ENCODE measurements around the gene TMEM240.
A peak's percentile ranks its signal among the peaks of the same experiment; 100 is the strongest.
"Not testable (repeated sequence)": the region's sequence is repeated elsewhere in the genome, so short reads cannot be mapped to it uniquely, and the experiment has no call there.

Gene TMEM240

GRCh38 chr1:1514376-1514775 is 26.0 kb downstream of the TMEM240 start:
- not testable (repeated sequence) for H3K27ac Mint-ChIP-seq; ATAC-seq (replicated peaks); DNase-seq; H3K27me3 Mint-ChIP-seq; H3K9me3 Mint-ChIP-seq
- peak overlapping the region in 1 of 2 donors; percentile 79 for H3K4me3 Mint-ChIP-seq
- peaks cover 18 to 25% of the 10 kb centered on the region in 2 donors for H3K36me3 Mint-ChIP-seq
- peaks cover 12 to 16% of the 10 kb centered on the region in 2 donors for H3K4me1 Mint-ChIP-seq

GRCh38 chr1:1513675-1514074 is 26.7 kb downstream of the TMEM240 start:
- not testable (repeated sequence) for H3K9me3 Mint-ChIP-seq; DNase-seq; ATAC-seq (replicated peaks); H3K27me3 Mint-ChIP-seq
- Mint-ChIP-seq H3K27ac (peak overlapping the region; percentile 42), H3K4me1 (peaks cover 12 to 16% of the 10 kb centered on the region in 2 donors), H3K36me3 (peaks cover 17 to 24% of the 10 kb centered on the region in 2 donors), H3K4me3 (peak overlapping the region; percentile 79 to 82)

DNA sequence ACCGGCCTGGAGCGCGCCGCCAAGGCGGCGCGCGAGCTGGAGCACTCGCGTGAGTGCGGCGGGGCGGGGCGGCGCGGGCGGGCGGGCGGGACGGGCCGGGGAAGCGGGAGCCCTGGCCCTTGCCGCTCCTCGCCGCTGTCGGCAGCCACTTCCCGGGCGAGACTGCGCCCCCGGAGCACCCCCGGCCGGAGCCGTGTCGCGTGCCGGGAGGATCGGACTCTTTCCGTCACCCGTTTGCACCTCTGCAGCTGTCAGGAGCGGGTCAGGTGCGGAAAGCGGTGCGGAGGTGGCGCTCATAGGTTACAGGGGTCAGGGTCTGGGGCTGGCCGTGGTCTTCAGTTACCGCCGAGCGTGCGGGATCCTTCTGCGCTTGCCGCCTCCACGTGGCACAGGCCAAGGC is 28.0 kb downstream of the TMEM240 start:
- peak overlapping the region; percentile 77 to 78 for H3K4me3 Mint-ChIP-seq
- not testable (repeated sequence) for H3K9me3 Mint-ChIP-seq, H3K27me3 Mint-ChIP-seq, DNase-seq
- peaks cover 9 to 14% of the 10 kb centered on the region in 2 donors for H3K36me3 Mint-ChIP-seq
- H3K4me1 Mint-ChIP-seq, result peaks cover 10 to 16% of the 10 kb centered on the region in 2 donors
- ATAC-seq (replicated peaks), result peak; percentile 31 to 37
- peak overlapping the region; percentile 80 for H3K27ac Mint-ChIP-seq

GRCh38 chr1:1511533-1512285 is 28.7 kb downstream of the TMEM240 start, which contains the start of gene ATAD3A:
Gene ATAD3A (plus strand): TSS chr1:1512162. CDS start chr1:1512269, 107 bp downstream.
- Mint-ChIP-seq H3K9me3 (no peaks in the 10 kb centered on the region), H3K27me3 (no peaks in the 10 kb centered on the region), H3K4me3 (peak within 1 kb of the TSS; percentile 93 to 95), H3K36me3 (peaks cover 9 to 14% of the 10 kb centered on the region in 2 donors), H3K4me1 (peaks cover 10 to 16% of the 10 kb centered on the region in 2 donors), H3K27ac (peak within 1 kb of the TSS; percentile 94)
- peak; percentile 95 for DNase-seq
- peak; percentile 93 to 95 for ATAC-seq (replicated peaks)

- peak overlapping the region; percentile 87 to 95 for H3K4me3 Mint-ChIP-seq
- H3K9me3 Mint-ChIP-seq, result no peaks in the 10 kb centered on the region
- no peaks in the 10 kb centered on the region for H3K27me3 Mint-ChIP-seq
- DNase-seq (no peak), ATAC-seq (replicated peaks) (peak in 1 of 2 donors; percentile 21)
- peaks cover 10 to 16% of the 10 kb centered on the region in 2 donors for H3K4me1 Mint-ChIP-seq
- H3K36me3 Mint-ChIP-seq, result peaks cover 9 to 14% of the 10 kb centered on the region in 2 donors
- peak overlapping the region; percentile 94 for H3K27ac Mint-ChIP-seq
Observed at GRCh38 chr1:1510912-1511532, 29.4 kb downstream of the TMEM240 start.

- not testable (repeated sequence) for DNase-seq; ATAC-seq (replicated peaks); H3K27ac Mint-ChIP-seq; H3K9me3 Mint-ChIP-seq; H3K36me3 Mint-ChIP-seq; H3K27me3 Mint-ChIP-seq; H3K4me3 Mint-ChIP-seq
- peaks cover 18 to 32% of the 10 kb centered on the region in 2 donors for H3K4me1 Mint-ChIP-seq
Observed at GRCh38 chr1:1509465-1509850, 31.0 kb downstream of the TMEM240 start.

DNA sequence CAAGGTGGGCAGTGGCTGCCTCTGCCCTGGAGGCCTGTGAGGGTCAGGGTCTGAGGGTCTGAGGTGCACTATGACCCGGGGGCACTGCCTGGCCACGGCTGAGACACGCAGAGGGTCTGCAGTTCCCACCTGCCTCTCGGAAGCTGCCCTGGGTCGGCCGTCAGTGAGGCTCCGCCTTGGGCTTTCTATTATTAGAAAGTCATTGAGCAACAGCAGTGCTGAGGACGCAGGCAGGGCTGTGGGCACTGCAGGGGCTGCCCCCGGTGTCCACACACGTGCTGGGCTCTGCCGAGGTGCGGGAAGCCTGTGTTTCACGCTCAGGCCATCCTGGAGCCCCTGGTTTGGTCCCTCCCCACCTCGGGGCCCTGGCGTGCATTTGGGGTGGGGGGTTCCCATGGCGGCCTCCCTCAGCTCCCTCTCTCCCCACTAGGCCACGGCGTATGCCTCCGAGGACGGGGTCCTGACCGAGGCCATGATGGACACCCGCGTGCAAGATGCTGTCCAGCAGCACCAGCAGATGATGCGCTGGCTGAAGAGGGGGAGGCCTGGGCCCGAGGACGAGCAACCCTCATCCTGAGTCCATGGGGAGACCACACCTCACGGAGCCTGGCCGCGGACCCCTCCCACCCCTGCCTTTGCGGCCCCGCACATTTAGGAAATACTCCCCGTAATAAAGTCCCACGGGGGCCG is 31.5 kb downstream of the TMEM240 start:
- peaks cover 18 to 31% of the 10 kb centered on the region in 2 donors for H3K4me1 Mint-ChIP-seq
- not testable (repeated sequence) for DNase-seq; ATAC-seq (replicated peaks); H3K9me3 Mint-ChIP-seq; H3K27ac Mint-ChIP-seq; H3K4me3 Mint-ChIP-seq; H3K27me3 Mint-ChIP-seq; H3K36me3 Mint-ChIP-seq

DNA sequence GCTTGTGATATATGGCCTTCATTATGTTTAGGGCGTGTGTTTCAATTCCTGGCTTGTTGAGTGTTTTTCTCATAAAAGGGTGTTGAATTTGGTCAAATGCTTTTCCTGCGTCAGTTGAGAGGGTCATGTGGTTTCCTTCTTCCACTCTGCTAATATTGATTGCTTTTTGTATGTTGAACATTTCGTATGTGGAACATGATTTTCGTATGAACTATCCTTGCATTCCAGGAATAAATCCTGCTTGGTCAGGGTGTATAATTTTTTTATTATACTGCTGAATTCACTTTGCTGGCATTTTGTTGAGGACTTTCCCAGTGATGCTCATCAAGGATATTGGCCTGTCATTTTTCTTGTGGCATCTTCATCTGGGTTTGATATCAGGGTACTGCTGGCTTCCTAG is 33.1 kb downstream of the TMEM240 start:
- Mint-ChIP-seq H3K27ac (peak overlapping the region; percentile 67), H3K4me1 (peaks cover 15 to 24% of the 10 kb centered on the region in 2 donors), H3K27me3 (no peaks in the 10 kb centered on the region), H3K4me3 (no peak overlapping the region), H3K36me3 (peaks cover 2 to 3% of the 10 kb centered on the region in 2 donors), H3K9me3 (no peaks in the 10 kb centered on the region)
- no peak for ATAC-seq (replicated peaks)
- no peak for DNase-seq

DNA sequence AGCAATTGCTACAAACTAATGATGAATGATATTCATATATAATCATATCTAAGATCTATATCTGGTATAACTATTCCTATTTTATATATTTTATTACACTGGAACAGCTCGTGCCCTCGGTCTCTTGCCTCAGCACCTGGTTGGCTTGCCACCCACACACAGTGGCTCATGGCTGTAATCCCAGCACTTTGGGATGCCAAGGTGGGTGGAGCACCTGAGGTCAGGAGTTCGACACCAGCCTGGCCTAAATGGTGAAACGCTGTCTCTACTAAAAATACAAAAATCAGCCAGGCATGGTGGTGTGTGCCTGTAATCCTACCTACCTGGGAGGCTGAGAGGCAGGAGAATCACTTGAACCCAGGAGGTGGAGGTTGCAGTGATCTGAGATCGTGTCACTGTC is 34.6 kb downstream of the TMEM240 start:
- DNase-seq; ATAC-seq (replicated peaks); H3K36me3 Mint-ChIP-seq; H3K27me3 Mint-ChIP-seq; H3K9me3 Mint-ChIP-seq: not testable (repeated sequence)
- peak overlapping the region; percentile 25 to 75 for H3K4me3 Mint-ChIP-seq
- H3K4me1 Mint-ChIP-seq, result peaks cover 10 to 19% of the 10 kb centered on the region in 2 donors
- H3K27ac Mint-ChIP-seq, result peak overlapping the region; percentile 87

- H3K36me3 Mint-ChIP-seq, H3K27me3 Mint-ChIP-seq, H3K9me3 Mint-ChIP-seq: not testable (repeated sequence)
- peaks cover 10 to 16% of the 10 kb centered on the region in 2 donors for H3K4me1 Mint-ChIP-seq
- peak overlapping the region; percentile 69 to 75 for H3K4me3 Mint-ChIP-seq
- peak; percentile 48 for DNase-seq
- peak overlapping the region; percentile 96 for H3K27ac Mint-ChIP-seq
- ATAC-seq (replicated peaks), result peak; percentile 80 to 83
Observed at GRCh38 chr1:1505366-1505798, 35.0 kb downstream of the TMEM240 start.

DNA sequence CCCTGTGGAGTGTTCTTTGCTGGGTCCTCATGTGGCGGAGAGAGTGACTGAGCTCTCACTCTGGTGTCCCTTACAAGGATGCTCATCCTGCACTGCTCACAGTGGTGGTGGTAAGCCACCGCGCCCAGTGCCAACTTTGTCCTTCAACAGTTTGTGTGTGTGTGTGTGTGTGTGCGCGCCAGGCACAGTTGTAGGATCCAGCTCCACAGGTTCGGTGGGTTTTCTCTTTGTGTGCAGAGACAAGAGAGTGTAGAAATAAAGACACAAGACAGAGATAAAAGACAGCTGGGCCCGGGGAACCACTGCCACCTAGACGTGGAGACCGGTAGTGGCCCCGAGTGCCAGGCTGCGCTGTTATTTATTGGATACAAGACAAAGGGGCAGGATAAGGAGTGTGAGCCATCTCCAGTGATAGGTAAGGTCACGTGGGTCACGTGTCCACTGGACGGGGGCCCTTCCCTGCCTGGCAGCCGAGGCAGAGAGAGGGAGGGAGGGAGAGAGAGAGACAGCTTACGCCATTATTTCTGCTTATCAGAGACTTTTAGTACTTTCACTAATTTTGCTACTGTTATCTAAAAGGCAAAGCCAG is 35.6 kb downstream of the TMEM240 start:
- peak overlapping the region; percentile 96 for H3K27ac Mint-ChIP-seq
- peak; percentile 72 to 81 for ATAC-seq (replicated peaks)
- peak; percentile 68 for DNase-seq
- not testable (repeated sequence) for H3K9me3 Mint-ChIP-seq, H3K36me3 Mint-ChIP-seq, H3K27me3 Mint-ChIP-seq
- H3K4me1 Mint-ChIP-seq, result peaks cover 10 to 16% of the 10 kb centered on the region in 2 donors
- peak overlapping the region; percentile 69 to 75 for H3K4me3 Mint-ChIP-seq

- peak overlapping the region; percentile 37 for H3K27ac Mint-ChIP-seq
- H3K27me3 Mint-ChIP-seq, result not testable (repeated sequence)
- peak in 1 of 2 donors; percentile 16 for ATAC-seq (replicated peaks)
Observed at GRCh38 chr1:1495461-1495975, 44.9 kb downstream of the TMEM240 start.

DNA sequence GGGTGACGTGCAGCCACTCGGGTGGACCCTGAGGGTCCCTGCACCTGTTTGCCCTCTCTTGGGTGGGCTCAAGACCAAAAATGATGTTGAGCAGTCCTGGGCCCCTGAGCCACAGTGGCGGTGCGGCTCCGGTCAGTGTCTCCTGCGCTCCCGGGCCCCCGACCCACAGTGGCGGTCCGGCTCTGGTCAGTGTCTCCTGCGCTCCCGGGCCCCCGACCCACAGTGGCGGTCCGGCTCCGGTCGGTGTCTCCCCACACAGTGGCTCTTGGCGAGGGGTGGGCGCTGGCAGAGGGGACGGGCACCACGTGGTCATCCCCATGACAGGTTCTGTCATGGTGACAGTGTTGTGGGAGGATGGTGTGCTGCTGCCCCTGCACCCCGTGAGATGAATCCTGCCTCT is 46.1 kb downstream of the TMEM240 start:
- DNase-seq; H3K27ac Mint-ChIP-seq; ATAC-seq (replicated peaks); H3K9me3 Mint-ChIP-seq; H3K4me1 Mint-ChIP-seq; H3K4me3 Mint-ChIP-seq; H3K27me3 Mint-ChIP-seq: not testable (repeated sequence)
- peaks cover 42 to 54% of the 10 kb centered on the region in 2 donors for H3K36me3 Mint-ChIP-seq

More at GRCh38 chr1:1495461-1495975, 44.9 kb downstream of the TMEM240 start:
- H3K4me3 Mint-ChIP-seq, H3K4me1 Mint-ChIP-seq, H3K9me3 Mint-ChIP-seq, DNase-seq: not testable (repeated sequence)
- peaks cover 32 to 43% of the 10 kb centered on the region in 2 donors for H3K36me3 Mint-ChIP-seq

DNA sequence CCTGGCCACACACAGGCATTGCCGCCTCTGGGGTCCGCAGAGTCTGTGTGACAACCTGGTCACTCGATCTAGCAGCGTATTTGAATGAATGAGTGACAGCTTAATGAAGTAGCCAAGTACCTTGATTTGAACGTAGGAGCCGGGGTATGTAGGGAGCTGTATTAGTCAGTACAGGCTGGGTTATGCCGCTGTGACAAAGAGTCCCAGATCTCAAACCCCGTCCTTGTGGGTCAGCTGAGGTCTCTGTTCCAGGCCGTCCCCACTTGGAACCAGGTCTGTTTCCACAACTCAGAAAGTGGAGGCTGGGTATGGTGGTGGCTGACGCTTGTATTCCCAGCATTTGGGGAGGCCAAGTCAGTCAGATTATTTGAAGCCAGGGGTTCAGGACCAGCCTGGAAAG is 48.8 kb downstream of the TMEM240 start:
- Mint-ChIP-seq H3K36me3 (peaks cover 49 to 58% of the 10 kb centered on the region in 2 donors), H3K9me3 (peaks cover 0 to 6% of the 10 kb centered on the region in 2 donors), H3K4me1 (no peaks in the 10 kb centered on the region), H3K27ac (no peak overlapping the region), H3K27me3 (no peaks in the 10 kb centered on the region), H3K4me3 (no peak overlapping the region)
- DNase-seq (no peak), ATAC-seq (replicated peaks) (no peak)
